Kidney glomerular epithelial cell (primary cell): ENCODE measurements around the gene CAPN11.

Experiments used
- DNase-seq: peaks from one replicate; lab custom pipeline; 2025; lab: John Stamatoyannopoulos, UW

Gene CAPN11

GRCh38 chr6:44156494-44157151 lies 2.0 kb upstream of the CAPN11 start:
- DNase-seq: no peak

GRCh38 chr6:44157152-44157521 lies 1.5 kb upstream of the CAPN11 start:
- DNase-seq: no peak

DNA sequence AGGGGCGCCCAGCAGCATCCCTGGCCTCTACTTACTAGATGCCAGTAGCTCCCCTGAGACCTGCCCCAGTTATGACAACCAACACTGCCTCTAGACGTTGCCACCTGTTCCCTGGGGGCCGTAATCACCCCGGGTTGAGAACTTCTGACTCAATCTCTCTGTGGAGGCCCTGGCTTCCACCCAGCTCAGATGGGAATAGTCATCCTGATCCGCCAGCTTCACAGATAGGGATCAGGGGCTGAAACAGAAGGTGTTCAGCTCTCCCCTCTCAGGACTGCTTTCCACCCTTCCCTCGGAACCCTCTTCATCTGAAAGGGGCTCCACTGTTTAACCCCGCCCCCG lies 3.3 kb downstream of the CAPN11 start:
- DNase-seq: no peak

GRCh38 chr6:44162876-44163625 lies 4.4 kb downstream of the CAPN11 start:
- DNase-seq: no peak

GRCh38 chr6:44166116-44166515 lies 7.5 kb downstream of the CAPN11 start:
- DNase-seq: no peak

GRCh38 chr6:44166591-44167184 lies 8.1 kb downstream of the CAPN11 start:
- DNase-seq: no peak

GRCh38 chr6:44167567-44167966 lies 8.9 kb downstream of the CAPN11 start:
- DNase-seq: no peak

DNA sequence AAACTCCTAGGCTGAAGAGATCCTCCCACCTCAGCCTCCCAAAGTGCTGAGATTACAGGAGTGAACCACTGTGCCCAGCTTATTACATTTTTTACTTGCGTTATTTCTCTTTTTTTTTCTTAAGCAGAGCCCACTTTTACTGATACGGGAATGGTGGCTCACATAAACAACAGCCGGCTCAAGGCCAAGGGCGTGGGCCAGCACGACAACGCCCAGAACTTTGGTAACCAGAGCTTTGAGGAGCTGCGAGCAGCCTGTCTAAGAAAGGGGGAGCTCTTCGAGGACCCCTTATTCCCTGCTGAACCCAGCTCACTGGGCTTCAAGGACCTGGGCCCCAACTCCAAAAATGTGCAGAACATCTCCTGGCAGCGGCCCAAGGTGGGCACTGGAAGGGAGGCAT lies 10.5 kb downstream of the CAPN11 start:
- DNase-seq: no peak

- DNase-seq: no peak
Measured at GRCh38 chr6:44169886-44170570, 11.4 kb downstream of the CAPN11 start.

DNA sequence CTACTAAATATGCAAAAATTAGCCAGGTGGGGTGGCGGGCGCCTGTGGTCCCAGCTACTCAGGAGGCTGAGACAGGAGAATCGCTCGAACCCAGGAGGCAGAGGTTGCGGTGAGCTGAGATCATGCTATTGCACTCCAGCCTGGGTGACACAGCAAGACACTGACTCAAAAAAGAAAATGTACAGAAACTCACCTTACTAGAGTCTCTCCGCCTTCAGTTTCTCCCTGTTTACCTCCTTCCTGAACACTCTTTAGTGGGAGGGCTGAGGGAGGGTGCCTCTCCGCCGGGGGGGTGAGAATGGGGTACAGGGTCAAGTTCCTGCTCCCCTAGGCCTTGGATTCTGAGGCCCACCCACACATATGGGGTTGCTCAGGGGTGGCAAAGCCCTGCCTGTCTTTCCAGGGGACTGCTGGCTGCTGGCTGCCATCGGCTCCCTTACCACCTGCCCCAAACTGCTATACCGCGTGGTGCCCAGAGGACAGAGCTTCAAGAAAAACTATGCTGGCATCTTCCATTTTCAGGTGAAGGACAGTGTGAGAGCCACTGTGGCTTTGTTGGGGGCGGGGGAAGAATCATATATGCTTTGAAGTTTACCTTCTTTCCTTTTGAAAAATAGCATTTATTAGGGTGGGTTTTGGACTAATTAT lies 13.4 kb downstream of the CAPN11 start:
- no peak for DNase-seq

- DNase-seq: peak; percentile 61
Measured at GRCh38 chr6:44172731-44173500, 14.3 kb downstream of the CAPN11 start.

DNA sequence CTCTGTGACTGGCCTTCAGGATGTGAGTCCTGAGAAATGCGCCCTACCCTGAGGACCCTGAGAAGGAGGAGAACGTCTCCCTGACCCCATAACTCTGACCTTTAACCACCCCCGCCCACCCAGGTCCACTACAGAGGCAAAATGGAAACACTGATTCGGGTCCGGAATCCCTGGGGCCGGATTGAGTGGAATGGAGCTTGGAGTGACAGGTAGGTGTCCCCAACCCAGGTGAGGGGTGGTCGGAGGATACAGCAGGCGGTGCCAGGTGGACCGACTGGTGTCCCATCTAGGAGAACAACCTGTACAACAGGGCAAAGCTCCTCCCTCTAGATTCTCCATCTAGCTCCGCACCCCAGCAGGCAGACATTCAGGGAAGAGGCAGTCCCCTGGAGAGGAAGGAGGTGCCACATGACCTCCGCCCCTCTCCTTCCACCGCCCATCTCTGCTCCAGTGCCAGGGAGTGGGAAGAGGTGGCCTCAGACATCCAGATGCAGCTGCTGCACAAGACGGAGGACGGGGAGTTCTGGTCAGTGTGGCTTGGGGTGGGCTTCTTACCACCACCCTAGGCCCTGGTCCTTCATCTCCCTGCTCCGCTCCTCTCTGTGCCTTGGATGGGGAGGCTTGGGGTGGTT lies 17.6 kb downstream of the CAPN11 start:
- DNase-seq: no peak

DNA sequence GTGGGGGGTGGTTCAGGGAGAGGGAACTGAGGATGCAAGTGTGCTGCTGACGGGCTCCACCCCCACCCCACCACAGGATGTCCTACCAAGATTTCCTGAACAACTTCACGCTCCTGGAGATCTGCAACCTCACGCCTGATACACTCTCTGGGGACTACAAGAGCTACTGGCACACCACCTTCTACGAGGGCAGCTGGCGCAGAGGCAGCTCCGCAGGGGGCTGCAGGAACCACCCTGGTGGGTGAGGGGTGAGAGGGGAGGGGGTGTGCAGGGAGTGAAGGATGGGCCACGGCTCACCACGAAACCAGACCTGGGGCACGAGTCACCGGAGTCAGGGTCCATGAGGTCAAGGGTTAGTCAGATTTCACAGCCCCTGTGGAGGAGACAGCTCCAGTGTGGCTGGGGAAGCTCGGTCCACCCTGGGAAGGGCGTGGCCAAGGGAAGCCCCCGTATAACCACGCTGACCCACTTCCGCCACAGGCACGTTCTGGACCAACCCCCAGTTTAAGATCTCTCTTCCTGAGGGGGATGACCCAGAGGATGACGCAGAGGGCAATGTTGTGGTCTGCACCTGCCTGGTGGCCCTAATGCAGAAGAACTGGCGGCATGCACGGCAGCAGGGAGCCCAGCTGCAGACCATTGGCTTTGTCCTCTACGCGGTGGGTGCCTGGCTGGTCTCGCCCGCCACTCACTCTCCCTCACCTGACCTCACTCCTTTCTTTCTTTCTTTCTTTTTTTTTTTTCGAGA lies 18.3 kb downstream of the CAPN11 start:
- DNase-seq: no peak

DNA sequence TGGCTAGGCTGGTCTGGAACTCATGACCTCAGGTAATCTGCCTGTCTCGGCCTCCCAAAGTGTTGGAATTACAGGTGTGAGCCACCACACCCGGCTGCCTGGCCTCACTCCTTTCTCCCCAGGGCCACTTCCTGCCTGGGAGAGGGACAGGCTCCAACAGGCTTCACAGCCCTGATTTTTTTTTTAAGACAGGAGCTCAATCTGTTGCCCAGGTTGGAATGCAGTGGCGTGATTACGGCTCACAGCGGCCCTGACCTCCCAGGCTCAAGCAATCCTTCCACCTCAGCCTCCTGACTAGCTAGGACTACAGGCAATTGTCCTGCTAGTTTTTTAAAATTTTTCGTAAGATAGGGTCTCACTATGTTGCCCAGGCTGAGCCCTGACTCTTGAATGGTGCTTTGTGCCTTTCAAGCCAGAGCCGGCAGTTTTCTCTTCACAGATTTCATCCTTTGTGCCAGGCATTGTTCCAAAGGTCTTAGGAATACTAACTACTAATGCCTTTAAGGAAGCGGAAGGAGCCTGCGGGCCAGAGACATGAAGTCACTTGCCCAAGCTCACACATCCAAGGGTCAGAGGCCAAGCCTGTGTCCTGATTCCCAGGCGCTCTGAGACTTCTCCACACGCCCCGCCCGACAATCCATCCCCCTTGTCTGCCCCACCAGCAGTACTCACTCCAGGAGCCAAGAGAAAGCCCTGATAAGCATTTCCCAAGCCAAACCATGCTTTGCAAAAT lies 19.2 kb downstream of the CAPN11 start:
- DNase-seq: no peak

DNA sequence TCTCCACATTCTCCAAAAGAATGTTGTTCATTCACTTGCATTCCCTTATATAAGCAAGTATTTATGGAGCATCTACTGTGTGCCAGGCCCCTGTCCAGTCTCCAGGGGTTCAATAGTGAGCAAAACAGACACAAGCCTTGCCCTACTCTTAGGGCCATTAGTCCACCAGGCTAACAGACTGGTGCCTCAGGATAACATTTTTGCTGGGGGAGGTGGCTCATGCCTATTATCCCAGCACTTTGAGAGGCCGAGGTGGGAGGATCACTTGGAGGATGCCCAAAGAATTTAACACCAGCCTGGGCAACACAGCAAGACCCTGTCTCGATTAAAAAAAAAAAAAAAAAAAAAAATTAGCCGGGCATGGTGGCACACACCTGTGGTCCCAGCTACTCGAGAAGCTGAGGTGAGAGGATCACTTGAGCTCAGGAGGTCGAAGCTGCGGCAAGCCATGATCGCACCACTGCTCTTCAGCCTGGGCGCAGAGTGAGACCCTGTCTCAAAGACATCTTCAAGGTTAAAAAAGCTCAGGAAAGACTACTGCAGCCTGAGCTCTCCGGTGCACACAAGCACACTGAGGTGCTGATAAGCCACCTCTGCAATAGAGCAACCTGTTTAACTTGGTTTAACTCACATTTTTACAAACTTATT lies 19.9 kb downstream of the CAPN11 start:
- no peak for DNase-seq

GRCh38 chr6:44179072-44179536 lies 20.5 kb downstream of the CAPN11 start:
- no peak for DNase-seq

GRCh38 chr6:44179648-44180047 lies 21.0 kb downstream of the CAPN11 start:
- no peak for DNase-seq

DNA sequence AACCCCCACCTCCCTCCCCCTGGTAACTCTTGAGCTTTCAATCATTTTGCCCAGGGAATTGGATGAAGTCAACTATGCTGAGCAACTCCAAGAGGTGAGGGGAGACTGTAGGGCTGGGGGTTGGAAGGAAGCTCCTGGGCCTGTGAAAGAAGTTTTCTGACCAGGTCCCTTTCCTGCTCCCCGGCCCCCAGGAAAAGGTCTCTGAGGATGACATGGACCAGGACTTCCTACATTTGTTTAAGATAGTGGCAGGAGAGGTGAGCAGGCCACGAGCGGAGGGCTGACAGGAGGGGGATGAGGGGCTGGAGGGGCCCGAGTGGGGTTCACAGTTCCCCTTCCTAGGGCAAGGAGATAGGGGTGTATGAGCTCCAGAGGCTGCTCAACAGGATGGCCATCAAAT lies 21.8 kb downstream of the CAPN11 start:
- no peak for DNase-seq

DNA sequence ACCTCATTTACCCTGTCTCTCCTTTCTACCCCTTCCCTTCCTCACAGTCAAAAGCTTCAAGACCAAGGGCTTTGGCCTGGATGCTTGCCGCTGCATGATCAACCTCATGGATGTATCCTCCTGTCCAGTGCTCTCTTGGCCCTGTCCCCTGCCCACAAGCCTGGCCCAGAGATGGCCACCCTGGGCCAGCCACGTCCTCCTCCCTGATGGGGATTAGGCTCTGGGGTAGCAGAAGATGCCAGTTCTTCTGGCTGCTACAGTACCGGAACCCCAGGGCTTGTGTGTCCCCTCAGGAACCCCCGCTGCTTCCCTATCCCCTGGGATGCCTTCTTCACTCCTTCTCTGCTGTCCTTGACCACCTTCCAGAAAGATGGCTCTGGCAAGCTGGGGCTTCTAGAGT lies 22.3 kb downstream of the CAPN11 start:
- DNase-seq: no peak
